Cardiac muscle cell (in vitro differentiated cells and primary cell): ENCODE data around the gene CEP20. TPM values are rescaled to one million over a fixed set of nuclear protein-coding genes. Genes with fewer than 3 reads are reported as not detected.
A peak's percentile ranks its signal among the peaks of the same experiment; 100 is the strongest.

Experiments
- DNase-seq, 2 donors: peaks; one replicate each; pipeline versions ENCODE4 v3.0.0 to v3.0.0-alpha.2; 2010 to 2017; ENCODE audit warnings: low read depth in 1 of 2, low spot score in 1 of 2
- H3K27ac ChIP-seq: fragments of 200-600 bp; sonication (generic); 2 replicates; pipeline ENCODE4 v1.5.1; 2016
- H3K27me3 ChIP-seq: fragments of 200-600 bp; sonication (generic); 2 replicates; pipeline ENCODE4 v1.6.0; 2016; ENCODE audit warnings: control low read depth
- H3K36me3 ChIP-seq: fragments of 200-600 bp; sonication (generic); 2 replicates; pipeline ENCODE4 v1.5.1; 2016; ENCODE audit warnings: control low read depth
- H3K4me1 ChIP-seq: fragments of 200-600 bp; sonication (generic); 2 replicates; pipeline ENCODE4 v1.8.1; 2017; ENCODE audit warnings: low read depth, mild to moderate bottlenecking, mixed run types
- H3K4me3 ChIP-seq: fragments of 200-600 bp; sonication (generic); 2 replicates; pipeline ENCODE4 v1.5.1; 2016; ENCODE audit warnings: mild to moderate bottlenecking
- H3K9me3 ChIP-seq: fragments of 200-600 bp; sonication (generic); 2 replicates; pipeline ENCODE4 v1.5.1; 2017; ENCODE audit warnings: low read depth, mild to moderate bottlenecking, control low read depth
- polyA plus RNA-seq: library from polyadenylated mRNA; unstranded; fragments of >200 nt; fragmentation: Nextera tagmentation; extraction: Ambion mirVana; gene quantifications from 2 replicates; pipeline ENCODE4 v1.2.1, GENCODE V29; 2016
- total RNA-seq: library from RNA; depleted of rRNA; stranded (reverse); fragments of >200 nt; gene quantifications from 2 replicates; pipeline ENCODE4 v1.2.3, GENCODE V29; 2016
- TF ChIP-seq, protein P1 (sequence below): IDR thresholded peaks from 2 replicates; pipeline ENCODE4 v1.5.1; 2012; ENCODE audit warnings: low read depth, mild to moderate bottlenecking, low read length

CEP20 gene
- total and polyA plus RNA-seq, 2 experiments from 2014 or later = 14.8 to 21.4 TPM

DNA sequence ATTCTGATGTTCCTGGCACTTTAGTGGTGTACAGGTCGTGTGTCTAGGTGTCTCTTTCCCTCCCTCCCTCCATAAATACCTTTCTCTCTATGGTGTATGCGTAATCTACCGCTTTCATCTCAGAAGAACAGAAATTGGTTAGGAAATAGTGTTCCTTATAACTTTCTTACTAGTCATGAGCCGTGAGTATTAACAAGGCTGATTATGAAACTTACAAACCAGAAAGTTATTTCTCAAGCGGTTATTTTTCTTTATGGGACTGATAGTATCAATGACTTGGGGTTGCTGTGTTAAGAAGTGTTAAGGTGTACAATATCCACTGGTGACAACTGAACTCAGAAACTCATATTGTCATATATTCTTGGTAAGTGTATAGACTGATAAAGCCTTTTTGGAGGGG is 18.4 kb downstream of the CEP20 start:
- H3K4me1 ChIP-seq = no peaks in the 10 kb centered on the region
- H3K27me3 ChIP-seq = no peaks in the 10 kb centered on the region
- peaks cover 20% of the 10 kb centered on the region for H3K36me3 ChIP-seq
- no peak for DNase-seq
- TF ChIP-seq, protein P1, sequence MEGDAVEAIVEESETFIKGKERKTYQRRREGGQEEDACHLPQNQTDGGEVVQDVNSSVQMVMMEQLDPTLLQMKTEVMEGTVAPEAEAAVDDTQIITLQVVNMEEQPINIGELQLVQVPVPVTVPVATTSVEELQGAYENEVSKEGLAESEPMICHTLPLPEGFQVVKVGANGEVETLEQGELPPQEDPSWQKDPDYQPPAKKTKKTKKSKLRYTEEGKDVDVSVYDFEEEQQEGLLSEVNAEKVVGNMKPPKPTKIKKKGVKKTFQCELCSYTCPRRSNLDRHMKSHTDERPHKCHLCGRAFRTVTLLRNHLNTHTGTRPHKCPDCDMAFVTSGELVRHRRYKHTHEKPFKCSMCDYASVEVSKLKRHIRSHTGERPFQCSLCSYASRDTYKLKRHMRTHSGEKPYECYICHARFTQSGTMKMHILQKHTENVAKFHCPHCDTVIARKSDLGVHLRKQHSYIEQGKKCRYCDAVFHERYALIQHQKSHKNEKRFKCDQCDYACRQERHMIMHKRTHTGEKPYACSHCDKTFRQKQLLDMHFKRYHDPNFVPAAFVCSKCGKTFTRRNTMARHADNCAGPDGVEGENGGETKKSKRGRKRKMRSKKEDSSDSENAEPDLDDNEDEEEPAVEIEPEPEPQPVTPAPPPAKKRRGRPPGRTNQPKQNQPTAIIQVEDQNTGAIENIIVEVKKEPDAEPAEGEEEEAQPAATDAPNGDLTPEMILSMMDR = no peak
- no peaks in the 10 kb centered on the region for H3K9me3 ChIP-seq
- no peak overlapping the region for H3K27ac ChIP-seq
- H3K4me3 ChIP-seq = no peak overlapping the region

DNA sequence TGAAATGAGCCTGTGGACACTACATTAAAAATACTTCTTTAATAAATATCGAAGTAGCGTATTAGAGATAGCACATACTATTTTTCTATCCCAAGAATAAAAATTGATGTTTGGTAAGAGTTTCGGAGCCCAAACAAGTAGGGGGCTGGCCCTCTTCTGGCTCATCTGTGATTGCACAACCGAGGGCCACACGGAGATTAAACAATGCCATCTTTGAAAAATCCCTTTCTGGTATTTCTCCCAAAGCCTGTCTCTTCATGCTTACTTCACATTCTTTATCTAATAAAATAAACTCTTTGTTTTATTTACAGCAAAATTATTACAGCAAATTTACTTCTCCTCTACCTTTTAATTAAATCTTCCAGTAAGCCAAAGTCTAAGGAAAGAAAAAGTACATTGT is 22.0 kb downstream of the CEP20 start:
- H3K27me3 ChIP-seq = peaks cover 27% of the 10 kb centered on the region
- DNase-seq = peak in 1 of 2 donors; percentile 46
- no peak overlapping the region for H3K27ac ChIP-seq
- no peak overlapping the region for H3K4me3 ChIP-seq
- H3K36me3 ChIP-seq = peaks cover 15% of the 10 kb centered on the region
- H3K4me1 ChIP-seq = no peaks in the 10 kb centered on the region
- TF ChIP-seq, protein P1 = no peak
- H3K9me3 ChIP-seq = no peaks in the 10 kb centered on the region

DNA sequence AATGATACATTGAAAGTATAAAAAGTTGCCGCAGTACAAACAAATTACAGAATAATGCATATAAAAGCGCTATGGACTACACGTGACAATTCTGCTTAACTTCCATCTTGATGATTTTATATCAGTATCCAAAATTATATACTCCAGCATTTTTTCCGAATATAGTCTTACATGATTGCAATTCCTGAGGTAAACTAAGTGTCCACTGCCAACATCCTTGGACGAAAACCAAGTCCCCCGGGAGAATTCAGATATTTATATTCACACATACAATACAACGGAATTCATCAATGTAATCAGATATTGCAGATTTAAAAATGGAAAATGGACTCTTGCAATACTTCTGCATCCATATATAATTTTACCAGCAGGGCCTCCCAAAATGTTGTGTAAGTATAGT is 22.7 kb downstream of the CEP20 start:
- no peak overlapping the region for H3K27ac ChIP-seq
- peaks cover 32% of the 10 kb centered on the region for H3K27me3 ChIP-seq
- H3K4me3 ChIP-seq = no peak overlapping the region
- H3K36me3 ChIP-seq = peaks cover 15% of the 10 kb centered on the region
- no peaks in the 10 kb centered on the region for H3K9me3 ChIP-seq
- peak in 1 of 2 donors; percentile 48 for DNase-seq
- TF ChIP-seq, protein P1 = no peak
- H3K4me1 ChIP-seq = no peaks in the 10 kb centered on the region

DNA sequence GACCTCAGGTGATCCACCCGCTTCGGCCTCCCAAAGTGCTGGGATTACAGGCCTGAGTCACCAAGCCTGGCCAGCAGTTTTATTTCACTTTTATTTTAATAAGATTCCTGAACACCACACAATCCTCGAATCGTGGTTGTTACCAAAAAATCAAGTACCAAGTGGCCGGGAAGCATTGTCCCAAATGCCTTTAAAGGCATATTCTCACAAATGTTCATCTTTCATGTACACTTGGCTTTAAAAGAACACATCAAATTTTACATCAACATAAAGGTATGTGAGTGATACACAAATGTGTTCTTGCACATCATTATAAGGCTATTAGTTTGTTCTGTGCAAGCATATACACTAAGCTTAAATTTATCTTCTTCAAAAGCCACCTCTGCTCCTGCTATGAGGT is 23.5 kb downstream of the CEP20 start:
- H3K4me3 ChIP-seq = no peak overlapping the region
- no peak overlapping the region for H3K27ac ChIP-seq

DNA sequence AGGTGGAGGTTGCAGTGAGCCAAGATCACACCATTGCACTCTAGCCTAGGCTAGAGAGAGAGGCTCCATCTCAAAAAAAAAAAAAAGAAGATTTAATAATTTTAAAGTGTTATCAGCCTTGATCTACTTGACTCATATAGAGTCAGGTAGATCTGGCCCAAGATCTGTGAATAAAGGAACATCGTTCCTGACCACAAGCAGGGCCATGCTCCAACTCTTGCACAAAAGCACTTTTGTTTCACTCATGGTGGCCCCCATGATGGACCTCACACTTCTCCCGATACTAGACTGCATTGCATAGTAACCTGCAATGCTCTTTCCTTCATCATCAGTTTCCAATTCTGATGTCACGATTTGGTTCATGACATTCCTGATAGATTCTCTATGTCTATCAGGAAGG is 26.4 kb downstream of the CEP20 start:
- Histone ChIP-seq H3K27me3 (peaks cover 59% of the 10 kb centered on the region), H3K27ac (no peak overlapping the region), H3K4me3 (no peak overlapping the region), H3K36me3 (peaks cover 9% of the 10 kb centered on the region), H3K4me1 (no peaks in the 10 kb centered on the region), H3K9me3 (no peaks in the 10 kb centered on the region)
- TF ChIP-seq, protein P1 = no peak
- no peak for DNase-seq

More for the DNA sequence above, 23.5 kb downstream of the CEP20 start:
- Histone ChIP-seq H3K27me3 (peaks cover 36% of the 10 kb centered on the region), H3K9me3 (no peaks in the 10 kb centered on the region), H3K4me1 (no peaks in the 10 kb centered on the region), H3K36me3 (peaks cover 15% of the 10 kb centered on the region)
- no peak for DNase-seq
- TF ChIP-seq, protein P1 = no peak
